Measurements from ENCODE around the gene ORMDL2.

The ORMDL2 gene

GRCh38 chr12:55817345-55818139 is at the start of gene ORMDL2, which contains the start of gene SARNP:
Gene ORMDL2, plus strand, starts transcription at chr12:55818041. Its CDS starts 959 bp downstream, at chr12:55819000.
Gene SARNP, minus strand, starts transcription at chr12:55817724. Its CDS starts 23 bp downstream, at chr12:55817701.
- peak; percentile 98 for DNase-seq (ENCODE audit: low read depth)

DNA sequence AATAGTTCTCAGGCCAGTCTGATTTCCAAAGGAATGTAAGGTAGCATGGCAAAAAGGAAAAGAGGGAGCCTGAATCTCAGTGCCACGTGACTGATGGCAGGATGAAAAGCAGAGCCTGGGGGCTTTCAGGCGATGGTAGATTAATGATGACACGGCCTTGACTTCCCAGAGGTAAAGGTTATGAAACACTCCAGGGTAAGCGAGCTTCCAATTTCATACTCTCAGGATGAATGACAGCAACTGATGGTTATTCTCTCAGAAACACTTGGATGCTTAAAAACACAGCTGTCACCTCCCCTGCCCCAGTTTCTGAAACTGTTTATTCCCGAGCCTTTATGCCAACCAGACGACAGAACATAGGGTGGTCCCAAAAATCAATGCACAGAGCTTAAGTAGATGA is 46.1 kb upstream of the ORMDL2 start:
- no peak for DNase-seq (ENCODE audit: low read depth)

- no peak for DNase-seq (ENCODE audit: low read depth)
Observed at GRCh38 chr12:55777856-55778255, 40.0 kb upstream of the ORMDL2 start.

- DNase-seq (ENCODE audit: low read depth): peak; percentile 14
Observed at GRCh38 chr12:55780685-55781084, 37.2 kb upstream of the ORMDL2 start.

- no peak for DNase-seq (ENCODE audit: low read depth)
Observed at GRCh38 chr12:55788546-55788945, 29.3 kb upstream of the ORMDL2 start.

DNA sequence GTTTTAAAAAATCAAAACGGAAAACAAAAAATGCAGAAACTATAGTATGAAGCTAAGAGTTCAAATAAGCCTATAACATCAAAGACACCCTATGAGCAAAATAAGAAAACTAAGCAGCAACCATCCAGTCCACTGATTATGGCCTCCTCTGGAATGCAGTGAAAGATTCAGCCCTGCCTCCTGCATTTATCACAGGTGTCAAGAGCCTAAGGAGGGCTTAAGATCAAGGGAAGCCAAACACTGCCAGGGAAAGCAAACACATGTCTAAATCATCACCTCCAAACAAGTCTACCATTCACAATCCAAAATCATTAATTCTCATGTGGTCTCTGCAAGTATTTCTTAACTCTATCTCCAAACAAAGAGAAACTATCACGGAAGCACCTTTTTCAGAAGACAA is 28.7 kb upstream of the ORMDL2 start:
- no peak for DNase-seq (ENCODE audit: low read depth)

DNA sequence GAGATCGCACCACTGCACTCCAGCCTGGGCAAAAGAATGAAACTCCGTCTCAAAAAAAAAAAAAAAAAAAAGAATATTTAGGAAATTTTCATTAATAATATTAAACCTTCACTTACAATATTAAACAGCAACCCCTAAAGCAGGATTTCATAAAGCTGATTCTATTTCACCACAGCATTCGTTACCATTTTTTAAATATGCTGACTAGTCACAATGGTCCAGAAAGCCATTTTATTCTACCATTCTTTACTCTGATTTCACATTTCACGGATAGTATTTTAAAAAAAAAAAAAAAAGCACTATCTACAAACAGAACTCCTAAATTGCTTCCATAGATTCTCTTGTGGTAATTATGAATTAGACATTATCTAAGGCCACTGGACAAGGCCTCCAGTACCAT is 27.9 kb upstream of the ORMDL2 start:
- no peak for DNase-seq (ENCODE audit: low read depth)

DNA sequence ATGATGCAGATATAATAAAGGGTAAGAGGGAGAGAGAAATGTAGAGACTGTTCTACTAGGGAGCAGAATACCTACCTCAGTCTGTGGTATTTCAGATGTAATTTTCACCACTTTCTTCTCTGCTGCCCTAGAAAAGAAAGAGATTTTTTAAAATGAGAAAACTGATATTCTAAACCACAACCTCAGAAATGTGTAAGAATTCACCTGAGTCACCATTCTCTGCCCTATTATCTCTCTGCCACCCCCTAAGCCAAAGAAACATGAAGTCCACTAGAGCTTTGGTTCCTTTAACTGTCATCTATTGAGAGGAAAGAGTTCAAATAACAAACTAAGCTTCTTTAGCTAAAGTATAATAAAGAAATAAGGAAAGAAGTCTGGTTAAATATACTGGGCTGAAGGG is 21.9 kb upstream of the ORMDL2 start:
- no peak for DNase-seq (ENCODE audit: low read depth)

DNA sequence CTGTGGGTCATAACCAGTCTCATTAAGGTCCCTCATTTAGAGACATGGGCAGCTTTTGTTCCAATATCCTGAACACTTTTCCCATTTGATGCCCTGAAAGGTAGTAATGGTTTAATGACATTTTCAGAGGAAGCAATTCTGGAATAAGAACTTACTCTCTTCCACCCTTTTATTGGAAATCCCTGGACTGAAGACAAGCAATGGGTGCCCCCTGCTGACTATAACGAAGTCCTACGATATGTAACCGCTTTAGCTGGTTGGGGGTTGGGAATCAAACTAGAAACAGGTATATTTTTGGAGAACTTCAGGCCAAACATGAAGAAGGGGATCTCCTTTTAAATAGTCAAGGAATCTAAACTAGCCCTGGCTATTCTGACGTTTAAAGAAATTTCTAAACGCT is 20.8 kb upstream of the ORMDL2 start:
- DNase-seq (ENCODE audit: low read depth): no peak

- no peak for DNase-seq (ENCODE audit: low read depth)
Observed at GRCh38 chr12:55797550-55797949, 20.3 kb upstream of the ORMDL2 start.

GRCh38 chr12:55806982-55807381 is 10.9 kb upstream of the ORMDL2 start:
- no peak for DNase-seq (ENCODE audit: low read depth)

GRCh38 chr12:55809274-55809673 is 8.6 kb upstream of the ORMDL2 start:
- DNase-seq (ENCODE audit: low read depth): no peak

GRCh38 chr12:55812088-55812487 is 5.8 kb upstream of the ORMDL2 start:
- no peak for DNase-seq (ENCODE audit: low read depth)

GRCh38 chr12:55814257-55814656 is 3.6 kb upstream of the ORMDL2 start:
- DNase-seq (ENCODE audit: low read depth): no peak

- no peak for DNase-seq (ENCODE audit: low read depth)
Observed at GRCh38 chr12:55815473-55815872, 2.4 kb upstream of the ORMDL2 start.

- no peak for DNase-seq (ENCODE audit: low read depth)
Observed at GRCh38 chr12:55816881-55817344, 928 bp upstream of the ORMDL2 start.

DNA sequence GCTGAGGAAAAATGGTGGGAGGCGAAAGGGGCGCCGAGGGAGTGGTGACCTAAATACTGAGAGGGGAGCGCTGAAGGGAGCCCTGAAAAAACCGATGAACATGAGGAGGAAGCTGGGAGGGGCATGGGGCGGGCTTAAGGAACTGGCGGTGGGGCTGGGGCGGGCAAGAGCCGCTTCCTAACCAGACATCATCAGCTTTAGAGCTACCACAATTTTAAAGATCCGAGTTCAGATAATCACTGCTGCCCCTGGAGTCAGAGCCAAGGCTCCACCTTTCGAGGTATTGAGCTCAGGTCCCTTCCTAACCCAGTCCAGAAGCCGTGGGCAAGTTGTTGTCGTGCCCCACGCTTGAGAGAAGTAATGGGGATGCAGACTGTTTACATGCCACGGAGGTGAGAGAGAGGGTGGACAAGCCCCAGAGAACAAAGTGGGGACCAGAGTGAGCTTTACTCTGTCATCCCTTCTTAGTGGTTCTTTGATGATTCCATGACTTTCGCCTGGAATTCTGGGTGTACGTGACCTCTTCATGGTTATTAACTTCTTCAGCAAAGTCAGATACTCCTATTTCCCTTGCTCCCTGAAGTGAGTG is 393 bp downstream of the ORMDL2 start:
- no peak for DNase-seq (ENCODE audit: low read depth)

DNA sequence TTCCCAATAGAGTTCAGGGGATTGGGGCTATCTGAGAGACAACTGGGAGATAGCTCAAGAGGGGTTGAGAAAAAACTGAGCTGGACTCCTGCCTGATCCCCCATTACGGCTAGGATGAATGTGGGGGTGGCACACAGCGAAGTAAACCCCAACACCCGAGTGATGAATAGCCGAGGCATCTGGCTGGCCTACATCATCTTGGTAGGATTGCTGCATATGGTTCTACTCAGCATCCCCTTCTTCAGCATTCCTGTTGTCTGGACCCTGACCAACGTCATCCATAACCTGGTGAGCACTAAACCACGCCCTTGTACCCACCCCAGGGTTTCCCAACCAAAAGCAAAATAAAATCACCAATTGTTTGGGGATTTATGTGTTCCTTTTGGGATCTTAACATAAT is 1.0 kb downstream of the ORMDL2 start:
- no peak for DNase-seq (ENCODE audit: low read depth)

GRCh38 chr12:55820679-55821078 is 2.8 kb downstream of the ORMDL2 start:
- no peak for DNase-seq (ENCODE audit: low read depth)

GRCh38 chr12:55822228-55822627 is 4.4 kb downstream of the ORMDL2 start:
- DNase-seq (ENCODE audit: low read depth): no peak

- DNase-seq (ENCODE audit: low read depth): no peak
Observed at GRCh38 chr12:55823419-55823818, 5.6 kb downstream of the ORMDL2 start.

GRCh38 chr12:55824726-55825125 is 6.9 kb downstream of the ORMDL2 start:
- DNase-seq (ENCODE audit: low read depth): no peak

DNA sequence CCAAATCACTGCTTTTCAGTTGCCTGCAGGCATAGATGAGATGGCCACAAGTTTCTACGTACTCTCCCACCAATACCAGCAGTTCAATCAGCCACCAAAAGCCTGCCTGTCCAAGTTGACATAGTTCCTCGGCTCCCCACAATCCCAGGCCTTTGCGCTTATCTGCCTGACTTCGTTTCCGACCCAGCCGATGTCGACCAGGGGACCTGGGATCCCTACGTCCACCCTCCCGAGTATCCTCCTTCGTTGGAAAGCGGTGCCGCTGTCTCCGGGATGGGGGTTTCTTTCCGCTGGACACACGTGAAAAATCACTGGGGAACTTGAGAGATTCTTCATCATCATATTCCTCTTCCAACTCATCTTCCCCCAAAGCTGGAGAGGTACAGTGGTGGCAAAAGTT is 10.0 kb downstream of the ORMDL2 start:
- DNase-seq (ENCODE audit: low read depth): no peak

DNA sequence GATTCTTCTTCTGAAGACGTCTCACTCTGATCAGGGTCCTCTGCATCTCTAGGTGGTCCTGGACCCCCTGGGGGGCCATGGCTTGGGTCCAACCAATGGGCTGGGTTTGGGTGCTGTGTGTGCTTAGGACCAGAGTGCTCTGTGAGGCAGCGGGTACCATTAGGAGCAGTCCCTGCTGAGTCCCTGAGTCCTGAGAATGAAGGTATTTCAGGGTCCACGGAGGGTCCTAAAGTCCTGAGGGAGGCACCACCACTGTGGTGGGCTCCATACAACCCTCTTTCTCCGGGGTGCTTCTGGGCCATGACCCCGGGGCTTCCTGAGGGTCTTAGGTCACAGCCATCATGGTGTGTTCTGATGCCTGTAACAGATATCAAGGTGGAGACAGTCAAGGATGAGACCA is 10.5 kb downstream of the ORMDL2 start:
- no peak for DNase-seq (ENCODE audit: low read depth)

All from CMK (cell line).